T-helper 9 cell (primary cell): ENCODE data around the gene RNF187.

Experiments used
- DNase-seq: peaks from one replicate; pipeline ENCODE4 v3.0.0-alpha.2; 2020
- total RNA-seq, 2 donors: gene quantifications; one replicate each; lab custom pipeline; 2026; lab: John Stamatoyannopoulos, UW

Gene RNF187
- total RNA-seq = 52.4 to 98.0 reads per million in 2 donors

DNA sequence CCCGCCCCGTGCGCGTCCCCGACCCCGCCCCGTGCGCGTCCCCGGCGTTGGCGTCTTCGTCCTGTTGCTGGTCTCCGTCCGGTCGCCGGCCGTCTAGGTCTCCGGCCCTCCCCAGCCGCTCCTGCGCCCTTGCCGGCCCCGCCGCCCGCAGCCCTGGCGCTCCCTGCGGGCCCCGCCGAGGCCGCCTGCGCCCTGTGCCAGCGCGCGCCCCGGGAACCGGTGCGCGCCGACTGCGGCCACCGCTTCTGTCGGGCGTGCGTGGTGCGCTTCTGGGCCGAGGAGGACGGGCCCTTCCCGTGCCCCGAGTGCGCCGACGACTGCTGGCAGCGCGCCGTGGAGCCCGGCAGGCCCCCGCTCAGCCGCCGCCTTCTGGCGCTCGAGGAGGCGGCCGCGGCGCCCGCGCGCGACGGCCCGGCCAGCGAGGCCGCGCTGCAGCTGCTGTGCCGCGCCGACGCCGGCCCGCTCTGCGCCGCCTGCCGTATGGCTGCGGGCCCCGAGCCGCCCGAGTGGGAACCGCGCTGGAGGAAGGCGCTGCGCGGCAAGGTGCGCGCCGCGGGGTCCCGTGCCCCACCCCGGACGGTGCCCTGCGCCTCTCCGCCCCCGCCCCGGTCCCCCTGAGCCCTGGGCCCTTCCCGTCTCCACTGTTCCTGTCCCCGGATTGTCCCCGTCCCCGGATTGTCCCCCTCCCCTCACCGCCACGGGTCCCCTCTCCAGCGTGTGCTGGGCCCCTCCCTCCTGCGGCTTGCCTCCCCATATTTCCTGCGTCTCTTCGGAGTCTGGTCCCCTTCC, at the start of gene RNF187:
RNF187 (plus strand) TSS at position 47 of the 789 bp plus-strand sequence.
- DNase-seq = peak; percentile 74

DNA sequence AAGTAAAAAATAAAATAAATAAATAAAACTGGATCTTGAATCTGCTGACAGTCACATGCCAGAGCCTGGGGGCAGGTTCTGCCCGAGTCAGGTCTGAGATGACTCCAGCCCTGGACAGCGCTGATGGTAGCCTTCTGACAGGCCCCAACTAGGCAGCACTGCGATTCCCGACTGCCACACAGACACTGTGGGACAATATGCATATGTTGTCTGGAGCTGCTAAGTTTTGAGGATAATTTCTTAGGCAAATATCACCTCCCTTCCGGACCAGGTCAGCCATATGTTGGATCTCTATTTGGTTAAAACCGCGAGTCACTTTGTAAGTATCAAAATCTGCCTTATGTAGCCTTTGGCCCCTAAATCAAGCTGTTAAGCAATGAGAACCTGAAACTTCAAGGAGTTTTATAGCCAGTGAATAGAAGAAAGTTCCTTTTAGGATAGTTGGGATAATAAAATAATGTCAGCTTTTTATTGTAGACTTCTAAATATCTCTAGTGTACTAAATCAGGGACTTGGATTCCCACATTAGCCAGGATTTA, 49.7 kb upstream of the RNF187 start:
- no peak for DNase-seq

DNA sequence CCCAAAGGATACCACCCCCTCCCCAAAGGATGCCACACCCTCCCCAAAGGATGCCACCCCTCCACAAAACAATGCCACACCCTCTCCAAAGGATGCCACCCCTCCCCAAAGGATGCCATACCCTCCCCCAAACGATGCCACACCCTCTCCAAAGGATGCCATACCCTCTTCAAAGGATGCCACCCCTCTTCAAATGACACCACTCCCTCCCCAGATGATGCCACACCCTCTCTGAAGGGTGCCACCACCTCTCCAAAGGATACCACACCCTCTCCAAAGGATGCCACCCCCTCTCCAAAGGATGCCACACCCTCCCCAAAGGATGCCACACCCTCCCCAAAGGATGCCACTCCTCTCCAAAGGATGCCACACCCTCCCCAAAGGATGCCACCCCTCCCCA, 48.9 kb upstream of the RNF187 start:
- no peak for DNase-seq

DNA sequence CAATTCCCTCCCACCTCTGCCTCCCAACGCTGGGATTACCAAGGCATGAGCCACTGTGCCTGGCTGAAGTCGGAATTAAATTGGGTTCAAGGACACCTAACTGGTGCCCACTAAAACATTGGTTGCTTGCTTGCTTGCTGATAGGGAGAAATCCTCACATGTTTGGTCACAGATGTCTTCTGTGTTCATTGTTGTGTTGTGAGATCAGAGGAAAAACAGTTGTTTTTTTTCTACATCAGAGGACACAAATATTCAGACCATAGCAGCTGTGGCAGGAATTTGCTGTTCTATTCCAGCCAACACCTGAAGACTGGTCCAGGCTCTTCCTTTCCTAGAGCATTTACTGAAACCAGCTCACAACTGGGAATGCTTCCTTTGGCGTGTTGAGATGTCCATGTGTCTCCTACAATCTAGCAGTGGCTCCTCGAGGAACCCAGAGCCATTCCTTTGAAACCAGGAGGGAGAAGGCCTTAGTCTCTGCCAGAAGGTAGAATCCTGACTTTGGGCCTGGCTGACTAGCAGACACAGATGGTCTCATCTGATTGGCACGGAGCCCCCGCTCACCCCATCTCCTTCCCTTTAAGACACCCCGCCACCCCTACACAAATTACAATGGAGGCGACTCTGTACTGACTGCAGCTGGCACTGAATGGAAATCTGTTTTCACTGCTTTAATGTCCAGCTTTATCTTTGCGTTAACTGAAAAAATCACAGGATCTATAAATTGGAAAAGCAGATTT, 46.3 kb upstream of the RNF187 start:
- no peak for DNase-seq

DNA sequence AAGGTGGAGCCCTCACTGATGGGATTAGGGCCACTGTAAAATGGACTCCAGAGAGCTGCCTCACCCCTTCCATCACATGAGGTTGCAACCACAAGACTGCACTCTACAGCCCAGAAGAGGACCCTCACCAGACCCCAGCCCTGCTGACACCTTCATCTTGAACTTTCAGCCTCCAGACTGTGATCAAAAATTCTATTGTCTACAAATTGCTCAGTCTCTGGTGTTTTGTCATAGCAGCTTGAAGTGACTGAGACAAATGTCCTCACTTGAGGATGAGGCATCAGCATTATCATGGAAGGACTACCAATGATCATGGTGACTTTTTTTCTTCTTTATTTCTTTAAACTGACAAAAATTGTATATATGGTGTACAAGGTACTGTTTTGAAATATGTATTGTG, 43.8 kb upstream of the RNF187 start:
- no peak for DNase-seq

DNA sequence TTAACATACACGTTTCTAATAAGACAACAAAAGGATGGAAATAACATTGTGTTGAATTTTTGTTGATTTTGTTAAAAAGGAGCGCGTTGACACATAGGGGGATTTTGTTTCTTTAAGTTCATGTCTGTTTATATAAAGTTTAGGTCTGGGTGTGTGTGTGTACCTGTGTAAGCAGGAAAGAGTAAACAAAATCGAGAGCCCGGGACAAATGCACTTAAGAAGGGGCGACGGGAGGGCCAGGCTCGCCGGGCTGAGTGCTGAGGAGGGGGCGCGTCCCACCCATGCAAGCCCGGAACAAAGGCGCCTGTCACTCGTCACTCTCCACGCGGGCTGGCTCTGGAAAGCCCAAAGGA, 41.7 kb upstream of the RNF187 start:
- no peak for DNase-seq

DNA sequence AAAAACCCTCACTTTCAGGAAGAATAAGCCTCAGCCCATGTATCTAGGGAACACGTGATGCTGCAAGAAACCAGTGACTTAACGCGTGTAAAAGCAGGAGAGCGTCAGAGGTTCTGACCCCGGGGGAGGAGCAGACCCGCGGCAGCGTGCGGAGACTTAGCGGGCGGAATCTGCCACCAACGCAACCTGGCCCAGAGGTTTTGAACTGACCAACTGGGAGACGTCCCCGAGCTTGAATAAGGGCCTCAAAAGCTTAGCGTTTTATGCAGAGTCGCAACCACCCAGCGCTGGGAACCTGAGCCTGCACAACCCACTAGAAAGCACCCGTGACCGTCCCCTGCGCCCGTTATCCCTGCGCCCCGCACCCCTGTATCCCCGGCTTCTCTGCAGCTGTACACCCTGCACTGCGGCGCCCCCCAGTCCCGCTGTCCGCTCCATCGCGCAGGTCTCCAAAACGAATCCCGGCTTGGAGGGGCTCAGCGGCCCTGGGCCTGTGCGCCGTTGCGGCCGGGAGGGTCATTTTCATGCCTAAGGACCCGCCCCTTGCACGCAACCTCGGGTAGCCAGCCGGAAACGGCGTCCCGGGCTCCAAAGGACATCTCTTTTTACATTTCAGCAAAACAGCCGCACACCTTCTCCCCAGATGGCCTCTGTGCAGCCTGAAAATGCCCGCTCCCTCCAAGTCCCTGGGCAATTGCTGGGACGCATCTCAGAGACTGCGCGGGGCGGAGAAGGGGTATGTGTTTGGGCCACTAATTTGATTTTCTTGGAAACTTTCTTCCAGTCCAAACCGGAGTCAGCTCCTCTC, 41.1 kb upstream of the RNF187 start:
- no peak for DNase-seq

DNA sequence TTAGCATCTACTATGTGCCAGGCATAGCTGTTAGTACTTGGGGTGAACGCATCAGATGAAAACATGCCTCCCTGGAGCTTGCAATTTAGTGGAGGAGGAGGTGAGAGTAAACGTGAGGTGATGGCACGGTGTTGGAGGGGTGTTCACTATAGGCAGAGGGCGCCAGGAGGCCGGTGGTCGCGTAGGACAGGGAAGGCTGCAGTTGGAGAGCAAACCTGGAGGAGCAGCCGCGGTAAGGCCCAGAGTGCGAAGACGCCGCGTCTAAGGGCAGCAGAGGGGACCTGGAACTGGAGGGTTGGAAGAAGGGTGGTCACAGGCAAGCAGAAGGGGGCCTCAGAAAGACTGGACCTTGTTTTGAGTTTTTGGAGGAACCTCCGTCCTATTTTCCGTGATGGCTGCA, 40.3 kb upstream of the RNF187 start:
- DNase-seq = no peak

DNA sequence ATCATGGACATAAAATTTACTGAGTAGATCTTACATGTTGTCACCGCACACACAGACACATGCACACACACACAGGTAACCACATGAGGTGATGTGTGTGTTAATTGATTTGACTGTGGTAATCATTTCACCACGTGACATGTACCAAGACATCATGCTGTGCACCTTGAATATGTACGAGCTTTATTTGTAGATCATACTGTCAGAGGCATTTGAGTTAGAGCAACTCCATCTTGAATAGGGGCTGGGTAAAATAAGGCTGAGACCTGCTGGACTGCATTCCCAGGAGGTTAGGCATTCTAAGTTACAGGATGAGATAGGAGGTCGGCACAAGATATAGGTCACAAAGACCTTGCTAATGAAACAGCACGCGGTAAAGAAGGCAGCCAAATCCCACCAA, 38.8 kb upstream of the RNF187 start:
- no peak for DNase-seq

DNA sequence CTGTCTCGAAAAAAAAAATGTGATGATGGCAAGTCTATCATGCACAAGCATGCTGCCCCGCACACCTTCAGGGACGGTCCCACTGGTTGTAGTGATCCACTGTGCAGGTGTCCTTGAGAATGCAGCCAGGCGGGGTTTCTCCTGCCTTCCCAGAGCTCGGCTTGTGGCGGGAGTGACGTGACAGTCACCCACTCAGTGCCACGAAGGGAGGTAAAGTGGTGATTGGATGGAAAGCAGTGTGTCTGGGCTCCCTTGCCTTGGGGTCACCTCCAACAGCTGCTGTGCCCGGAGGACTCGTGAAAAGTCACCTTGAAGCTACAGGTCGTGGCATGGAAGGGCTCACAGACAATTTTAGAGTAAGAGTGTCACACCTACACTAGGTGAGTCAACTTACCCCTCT, 37.0 kb upstream of the RNF187 start:
- DNase-seq = no peak

DNA sequence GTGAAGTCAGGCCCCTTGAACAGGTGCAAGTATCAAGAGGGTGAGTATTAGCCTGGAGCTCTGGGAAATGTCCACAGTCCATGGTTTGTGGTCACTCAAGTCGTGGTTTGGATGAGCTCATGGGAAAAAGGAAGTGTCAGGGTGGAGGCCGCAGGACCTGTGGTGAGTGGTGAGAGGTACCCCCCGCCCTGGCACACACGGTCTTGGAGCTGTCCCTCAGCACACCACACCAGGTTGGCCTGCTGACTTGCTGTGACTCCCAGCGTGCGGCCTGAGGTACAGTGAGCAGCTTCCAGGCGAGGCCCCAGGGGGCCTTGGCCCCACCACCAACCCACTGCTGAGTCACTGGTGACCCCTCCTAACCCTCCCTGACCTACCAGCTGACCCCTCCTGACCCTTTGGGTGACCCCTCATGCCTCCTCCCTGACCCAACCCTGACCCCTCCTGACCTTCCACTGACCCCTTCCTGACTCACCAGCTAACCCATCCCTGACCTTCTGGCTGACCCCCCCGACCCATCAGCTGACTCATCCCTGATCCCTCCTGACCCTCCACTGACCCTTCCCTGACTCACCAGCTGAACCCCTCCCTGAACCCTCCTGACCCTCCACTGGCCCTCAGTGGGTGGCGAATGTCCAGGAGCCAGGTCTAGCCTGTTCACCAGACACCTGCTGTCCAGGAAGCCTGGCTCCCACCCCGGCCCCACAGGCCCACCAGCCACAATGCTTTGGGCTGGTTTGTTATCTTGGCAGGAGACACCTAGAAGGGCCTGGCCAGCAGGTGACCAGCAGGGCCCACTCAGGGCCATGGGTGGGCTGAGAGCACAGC, 34.8 kb upstream of the RNF187 start:
- no peak for DNase-seq

DNA sequence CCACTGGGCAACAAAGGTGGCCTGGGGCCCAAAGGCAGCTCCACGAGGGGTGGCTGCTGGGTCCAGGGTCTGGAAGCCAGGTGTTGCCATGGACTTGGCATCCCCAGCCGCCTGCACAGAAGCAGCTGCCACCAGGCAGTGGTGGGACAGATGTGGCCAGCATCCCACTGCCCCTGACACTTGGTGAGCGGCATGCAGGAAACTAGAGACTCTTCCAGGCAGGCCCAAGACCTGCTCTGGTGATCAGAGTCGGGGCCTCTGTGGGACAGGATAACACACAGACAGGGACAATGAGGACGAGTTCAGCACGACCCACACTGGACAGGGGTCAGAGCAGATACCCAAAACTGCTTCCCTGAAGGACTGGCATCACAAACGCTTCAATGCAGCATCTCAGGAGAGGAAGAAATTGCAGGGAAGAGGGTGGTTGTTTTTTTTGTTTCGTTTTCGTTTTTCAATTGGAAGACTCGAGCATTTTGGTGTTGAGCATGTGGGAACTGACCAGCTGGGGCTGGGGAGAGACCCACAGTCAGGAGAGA, 34.1 kb upstream of the RNF187 start:
- DNase-seq = no peak

DNA sequence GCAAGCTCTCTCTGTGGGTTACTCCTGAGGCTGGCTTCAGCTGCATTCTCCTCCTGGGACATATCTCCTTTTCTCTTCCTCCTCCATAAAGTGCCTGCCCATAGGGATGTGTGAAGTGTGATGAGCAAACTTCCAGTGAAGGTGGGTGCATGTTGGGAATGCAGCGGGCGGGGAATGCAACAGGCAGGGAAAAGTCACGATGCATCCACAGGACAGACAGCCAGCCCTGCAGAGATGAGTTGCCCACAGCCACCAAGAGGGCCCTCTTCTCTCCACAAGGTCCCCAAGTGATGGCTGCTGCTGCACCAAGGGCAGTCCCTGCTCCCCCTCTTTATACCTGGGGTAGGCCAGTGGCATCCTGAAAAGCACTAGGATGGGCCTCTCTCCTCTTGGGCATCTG, 33.6 kb upstream of the RNF187 start:
- no peak for DNase-seq

DNA sequence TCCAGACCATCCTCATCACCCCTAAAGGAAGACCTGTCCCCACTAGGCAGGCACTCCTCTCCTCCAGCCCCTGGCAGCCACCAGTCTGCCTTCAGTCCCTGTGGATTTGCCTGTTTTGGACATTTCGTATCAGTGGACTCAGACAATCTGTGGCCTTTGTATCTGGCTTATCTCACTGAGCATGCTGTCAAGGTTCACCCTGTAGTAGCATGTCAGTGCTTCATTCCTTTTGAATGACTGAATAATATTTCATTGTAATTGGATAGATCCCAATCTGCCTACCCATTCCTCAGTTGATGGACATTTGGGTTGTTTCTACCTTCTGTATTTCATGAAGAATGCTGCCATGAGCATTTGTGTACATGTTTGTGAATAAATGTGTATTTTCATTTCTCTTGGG, 32.9 kb upstream of the RNF187 start:
- no peak for DNase-seq

DNA sequence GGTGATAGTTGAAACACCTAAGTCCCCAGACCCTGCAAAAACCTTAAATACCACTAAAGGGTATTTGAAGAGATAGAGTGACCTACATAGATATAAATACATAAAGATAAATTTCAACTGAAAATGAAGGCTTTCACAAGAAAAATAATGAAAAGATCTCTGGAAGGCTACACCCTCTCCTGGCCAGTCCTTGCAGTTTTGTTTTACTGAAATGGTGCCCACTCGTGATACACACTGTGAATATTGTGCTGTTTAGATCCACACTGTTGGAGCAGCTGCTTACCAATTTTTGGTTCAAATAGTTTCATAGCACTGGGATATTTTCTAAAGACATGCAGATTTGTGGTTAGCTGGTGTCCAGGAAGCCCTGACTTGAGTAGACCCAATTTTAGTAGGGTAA, 31.5 kb upstream of the RNF187 start:
- DNase-seq = no peak

DNA sequence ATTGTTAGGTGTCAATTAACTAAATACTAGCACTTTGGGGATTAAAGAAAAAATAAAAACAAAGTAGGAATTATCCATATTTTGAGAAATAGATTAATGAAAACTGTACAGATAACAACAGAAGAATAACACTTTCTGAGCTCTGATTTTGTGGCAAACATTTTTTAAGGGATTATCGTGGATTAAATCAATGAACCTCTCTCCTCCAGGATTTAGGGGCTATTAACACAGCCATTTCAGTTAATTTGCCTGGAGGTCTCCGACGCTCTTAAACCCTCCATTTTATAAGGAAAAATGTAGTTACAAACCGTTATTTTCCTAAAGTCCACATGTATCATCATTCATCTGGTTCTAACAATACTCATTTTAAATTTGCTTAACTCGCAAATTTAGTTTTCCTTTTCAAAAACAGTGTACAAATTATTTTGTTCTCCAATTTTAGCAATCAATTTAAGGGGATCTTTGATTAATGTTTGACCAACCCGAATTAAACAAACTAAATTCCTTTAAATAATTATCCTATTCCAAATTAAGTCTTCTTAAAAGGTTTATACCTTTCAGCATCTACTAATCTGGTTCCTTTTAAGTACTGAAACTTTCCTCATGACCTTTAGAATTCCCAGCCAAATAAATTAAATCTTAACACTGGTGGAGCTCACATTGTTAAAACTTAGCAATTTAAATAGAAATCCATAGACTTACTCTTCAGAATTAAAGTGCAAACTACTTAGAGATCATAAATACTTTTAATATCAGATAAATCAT, 30.7 kb upstream of the RNF187 start:
- no peak for DNase-seq

DNA sequence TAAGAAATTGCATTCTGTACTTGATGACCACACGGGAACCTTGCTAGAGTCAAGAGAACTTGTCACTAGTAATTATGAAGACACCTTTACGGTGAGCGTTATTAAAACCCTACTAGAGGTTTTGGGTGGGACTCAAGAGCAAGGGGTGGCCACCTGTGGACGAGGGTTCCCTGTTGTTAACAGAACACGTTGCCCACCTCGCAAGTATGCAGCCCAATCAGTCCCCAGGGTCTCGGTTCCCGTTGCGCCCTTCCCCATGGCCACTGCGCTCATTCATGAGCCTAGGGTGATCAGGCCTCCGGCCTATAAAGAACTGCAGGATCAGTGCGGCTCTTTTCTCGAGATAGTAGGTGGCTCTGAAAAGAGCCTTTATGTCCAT, 30.2 kb upstream of the RNF187 start:
- no peak for DNase-seq

DNA sequence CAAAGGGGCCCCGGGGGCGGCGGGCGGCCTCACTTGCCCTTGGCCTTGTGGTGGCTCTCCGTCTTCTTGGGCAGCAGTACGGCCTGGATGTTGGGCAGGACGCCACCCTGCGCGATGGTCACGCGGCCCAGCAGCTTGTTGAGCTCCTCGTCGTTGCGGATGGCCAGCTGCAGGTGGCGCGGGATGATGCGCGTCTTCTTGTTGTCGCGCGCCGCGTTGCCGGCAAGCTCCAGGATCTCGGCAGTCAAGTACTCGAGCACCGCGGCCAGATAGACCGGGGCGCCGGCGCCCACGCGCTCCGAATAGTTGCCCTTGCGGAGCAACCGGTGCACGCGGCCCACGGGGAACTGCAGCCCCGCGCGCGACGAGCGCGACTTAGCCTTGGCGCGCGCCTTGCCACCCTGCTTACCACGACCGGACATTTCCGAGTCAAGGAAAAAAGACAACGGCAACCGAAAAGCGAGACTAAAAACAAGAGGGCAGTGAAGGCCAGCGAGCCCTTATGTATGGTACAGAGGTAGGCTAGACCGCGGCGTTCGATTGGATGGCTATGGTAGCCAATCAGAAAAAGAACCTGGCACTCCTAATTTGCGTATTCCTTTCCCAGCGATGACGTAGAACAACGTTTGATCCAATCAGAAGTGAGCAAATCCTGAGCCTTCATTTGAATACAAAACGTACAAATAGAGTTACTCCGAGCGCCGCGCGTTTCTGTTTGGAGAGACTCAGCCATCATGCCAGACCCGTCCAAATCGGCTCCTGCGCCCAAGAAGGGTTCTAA, 29.6 kb upstream of the RNF187 start:
- peak; percentile 69 for DNase-seq

DNA sequence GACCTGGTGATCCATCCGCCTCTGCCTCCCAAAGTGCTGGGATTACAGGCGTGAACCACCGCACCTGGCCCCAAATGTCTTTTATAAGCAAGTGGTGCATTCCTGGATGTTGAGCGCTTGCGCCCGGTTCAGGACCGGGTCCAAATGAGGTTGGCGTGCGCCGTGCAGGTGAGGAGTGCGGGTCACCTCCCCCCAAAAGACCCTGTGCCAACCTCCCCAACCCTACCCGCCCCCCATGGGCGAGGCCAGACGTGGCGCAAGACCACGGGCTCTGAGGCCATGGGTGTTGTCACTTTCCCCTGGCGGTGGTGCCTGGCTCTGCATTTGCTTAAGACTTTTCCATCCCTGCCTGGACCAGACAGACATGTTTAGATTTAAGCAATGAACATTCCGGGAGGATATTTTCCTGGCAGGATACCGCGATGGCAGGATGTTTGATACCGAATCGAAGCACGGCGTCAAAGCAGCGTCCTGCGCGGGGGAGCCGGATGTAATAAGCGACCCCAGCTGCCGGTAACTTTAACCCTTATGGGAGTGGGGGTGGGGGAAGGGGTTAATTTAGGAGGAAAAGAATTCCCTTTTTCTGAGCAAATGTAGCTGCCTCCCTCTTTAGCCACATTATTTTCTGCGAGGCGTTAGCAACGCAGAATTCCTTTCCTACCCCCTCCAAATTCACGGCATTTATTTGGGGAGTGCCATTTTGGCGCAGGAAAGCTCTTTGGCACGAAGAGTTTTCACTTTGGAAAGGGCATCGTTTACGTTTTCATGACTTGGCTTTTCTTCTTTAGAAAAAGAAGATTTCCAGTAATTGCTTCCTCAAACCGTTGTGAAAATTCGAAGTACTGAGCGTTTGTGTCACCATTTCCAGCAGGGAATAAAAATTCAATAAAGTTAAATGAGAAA, 27.8 kb upstream of the RNF187 start:
- no peak for DNase-seq
